ENCODE results near the gene ZNFX1.

DNA sequence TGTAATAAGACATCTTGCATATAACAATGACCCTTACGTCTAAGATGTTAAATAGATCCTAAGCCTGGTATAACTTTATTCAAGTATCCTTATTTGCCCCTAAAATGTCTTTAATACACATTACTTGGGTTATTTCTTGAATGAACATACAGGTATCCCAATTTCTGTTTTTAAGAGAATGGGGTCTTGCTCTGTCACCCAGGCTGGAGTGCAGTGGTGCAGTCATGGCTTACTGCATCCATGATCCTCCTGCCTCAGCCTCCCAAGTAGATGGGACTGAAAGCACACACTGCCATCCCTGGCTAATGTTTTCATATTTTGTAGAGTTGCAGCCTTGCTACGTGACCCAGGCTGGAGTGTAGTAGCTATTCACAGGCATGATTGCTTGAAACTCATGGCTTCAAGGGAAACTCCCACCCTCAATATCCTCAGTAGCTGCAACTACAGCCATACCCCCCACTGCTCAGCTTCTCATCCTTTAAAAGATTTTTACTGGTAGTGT, 10.4 kb upstream of the ZNFX1 start:
- TF ChIP-seq, protein P1, sequence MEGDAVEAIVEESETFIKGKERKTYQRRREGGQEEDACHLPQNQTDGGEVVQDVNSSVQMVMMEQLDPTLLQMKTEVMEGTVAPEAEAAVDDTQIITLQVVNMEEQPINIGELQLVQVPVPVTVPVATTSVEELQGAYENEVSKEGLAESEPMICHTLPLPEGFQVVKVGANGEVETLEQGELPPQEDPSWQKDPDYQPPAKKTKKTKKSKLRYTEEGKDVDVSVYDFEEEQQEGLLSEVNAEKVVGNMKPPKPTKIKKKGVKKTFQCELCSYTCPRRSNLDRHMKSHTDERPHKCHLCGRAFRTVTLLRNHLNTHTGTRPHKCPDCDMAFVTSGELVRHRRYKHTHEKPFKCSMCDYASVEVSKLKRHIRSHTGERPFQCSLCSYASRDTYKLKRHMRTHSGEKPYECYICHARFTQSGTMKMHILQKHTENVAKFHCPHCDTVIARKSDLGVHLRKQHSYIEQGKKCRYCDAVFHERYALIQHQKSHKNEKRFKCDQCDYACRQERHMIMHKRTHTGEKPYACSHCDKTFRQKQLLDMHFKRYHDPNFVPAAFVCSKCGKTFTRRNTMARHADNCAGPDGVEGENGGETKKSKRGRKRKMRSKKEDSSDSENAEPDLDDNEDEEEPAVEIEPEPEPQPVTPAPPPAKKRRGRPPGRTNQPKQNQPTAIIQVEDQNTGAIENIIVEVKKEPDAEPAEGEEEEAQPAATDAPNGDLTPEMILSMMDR (IDR thresholded peaks at IDR 0.05; ENCODE audit: insufficient read depth, low read length) = no peak
- TF ChIP-seq SPI1 (IDR thresholded peaks at IDR 0.05; ENCODE audit: borderline replicate concordance, low read depth) = no peak
- peak; percentile 45; the same call in 1 of the 2 replicates for TF ChIP-seq POLR2AphosphoS5 (IDR thresholded peaks at IDR 0.05; ENCODE audit: low read depth)
